ENCODE data around the gene C2CD4C.
"Not testable (repeated sequence)": the region's sequence is repeated elsewhere in the genome, so short reads cannot be mapped to it uniquely, and the experiment has no call there.

The C2CD4C gene

GRCh38 chr19:389935-390289 is 19.0 kb downstream of the C2CD4C start:
- H3K4me1 ChIP-seq (ENCODE audit: control extremely low read depth in 1 of 4, control insufficient read depth in 4 of 4, insufficient read depth in 4 of 4, low read length in 3 of 4): no peaks in the 10 kb centered on the region
- H3K27ac ChIP-seq (ENCODE audit: insufficient read depth in 1 of 2, low read depth in 1 of 2, low read length in 2 of 2, poor library complexity in 1 of 2, severe bottlenecking in 2 of 2): no peak overlapping the region
- peaks cover 0 to 5% (median 0%) of the 10 kb centered on the region in 5 experiments for H3K9me3 ChIP-seq (ENCODE audit: control extremely low read depth in 1 of 5, control insufficient read depth in 4 of 5, insufficient read depth in 2 of 5, low read depth in 1 of 5, low read length in 4 of 5)
- POLR2A ChIA-PET: no interaction called here
- peaks cover 0 to 55% (median 13%) of the 10 kb centered on the region in 5 experiments for H3K27me3 ChIP-seq (replicated peaks in 2 of 5; ENCODE audit: control insufficient read depth in 4 of 5, insufficient read depth in 5 of 5, low read length in 4 of 5)
- no peak for DNase-seq
- CTCF ChIA-PET: no interaction called here
- no peak overlapping the region for H3K4me3 ChIP-seq (ENCODE audit: control insufficient read depth in 1 of 7, extremely low read depth in 1 of 7, insufficient read depth in 4 of 7, low read depth in 2 of 7, low read length in 6 of 7)
- WGBS (ENCODE audit: insufficient coverage): 79% methylated on average over 11 of the region's 12 CpGs
- H3K36me3 ChIP-seq (ENCODE audit: control insufficient read depth in 4 of 4, insufficient read depth in 4 of 4, low read length in 3 of 4): no peaks in the 10 kb centered on the region

DNA sequence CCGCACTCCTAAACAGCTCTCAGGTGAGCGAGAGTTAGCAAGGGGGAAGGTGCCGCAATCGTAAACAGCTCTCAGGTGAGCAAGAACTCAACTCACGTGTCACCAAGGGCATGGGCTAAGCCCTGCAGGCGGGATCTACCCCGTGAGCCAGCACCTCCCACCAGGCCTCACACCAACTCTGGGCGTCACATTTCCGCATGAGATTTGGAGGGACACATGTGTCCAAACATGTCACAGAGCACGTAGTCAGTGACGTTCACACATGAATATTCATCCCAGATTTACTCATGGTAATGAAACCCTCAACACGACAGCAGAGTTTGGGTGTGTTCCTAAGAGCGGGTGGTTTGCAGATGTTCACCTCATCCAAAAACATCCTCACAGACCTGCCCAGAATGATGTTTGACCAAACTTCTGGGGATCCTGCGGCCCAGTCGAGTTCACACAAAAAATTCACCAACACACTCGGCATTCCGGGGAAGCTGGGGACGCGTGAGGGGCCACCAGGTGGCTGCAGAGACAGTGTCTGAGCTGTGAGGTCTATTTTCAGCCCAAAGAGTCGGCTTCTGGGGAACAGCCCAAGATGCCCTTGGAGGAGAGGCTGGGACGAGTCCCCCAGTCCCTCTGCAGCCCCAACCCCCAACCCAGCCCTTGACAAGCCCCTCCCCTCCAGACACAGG is 19.6 kb downstream of the C2CD4C start:
- peaks cover 0 to 5% (median 0%) of the 10 kb centered on the region in 5 experiments for H3K9me3 ChIP-seq (ENCODE audit: control extremely low read depth in 1 of 5, control insufficient read depth in 4 of 5, insufficient read depth in 2 of 5, low read depth in 1 of 5, low read length in 4 of 5)
- DNase-seq: no peak
- H3K4me1 ChIP-seq (ENCODE audit: control extremely low read depth in 1 of 4, control insufficient read depth in 4 of 4, insufficient read depth in 4 of 4, low read length in 3 of 4): peaks cover 0 to under 1% (median 0%) of the 10 kb centered on the region in 4 experiments
- POLR2A ChIA-PET: no interaction called here
- CTCF ChIA-PET: no interaction called here
- no peaks in the 10 kb centered on the region for H3K36me3 ChIP-seq (ENCODE audit: control insufficient read depth in 4 of 4, insufficient read depth in 4 of 4, low read length in 3 of 4)
- no peak overlapping the region for H3K27ac ChIP-seq (ENCODE audit: insufficient read depth in 1 of 2, low read depth in 1 of 2, low read length in 2 of 2, poor library complexity in 1 of 2, severe bottlenecking in 2 of 2)
- H3K4me3 ChIP-seq (ENCODE audit: control insufficient read depth in 1 of 7, extremely low read depth in 1 of 7, insufficient read depth in 4 of 7, low read depth in 2 of 7, low read length in 6 of 7): no peak overlapping the region
- H3K27me3 ChIP-seq (replicated peaks in 2 of 5; ENCODE audit: control insufficient read depth in 4 of 5, insufficient read depth in 5 of 5, low read length in 4 of 5): peaks cover 0 to 60% (median 14%) of the 10 kb centered on the region in 5 experiments
- WGBS (ENCODE audit: insufficient coverage): 72% methylated on average over 11 of the region's 21 CpGs

DNA sequence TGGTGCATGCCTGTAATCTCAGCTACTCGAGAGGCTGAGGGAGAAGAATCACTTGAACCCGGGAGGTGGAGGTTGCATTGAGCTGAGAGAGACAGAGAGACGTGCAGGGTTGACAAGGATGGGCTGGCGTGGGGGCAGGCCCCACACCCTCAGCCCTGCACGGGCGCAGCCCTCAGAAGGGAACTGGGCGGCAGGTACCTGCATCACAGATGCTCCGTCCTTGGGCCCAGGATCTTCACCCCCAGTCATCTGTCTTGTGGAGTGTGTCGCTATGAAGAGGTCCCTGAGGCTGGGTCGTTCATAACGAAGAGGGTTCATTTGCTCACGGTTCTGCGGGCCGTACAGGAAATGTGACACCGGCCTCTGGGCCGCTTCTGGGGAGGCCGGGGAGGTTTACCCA is 20.3 kb downstream of the C2CD4C start:
- WGBS (ENCODE audit: insufficient coverage): 84% methylated on average over 13 of the region's 17 CpGs
- POLR2A ChIA-PET: no interaction called here
- H3K27me3 ChIP-seq (replicated peaks in 2 of 5; ENCODE audit: control insufficient read depth in 4 of 5, insufficient read depth in 5 of 5, low read length in 4 of 5): peaks cover 0 to 67% (median 19%) of the 10 kb centered on the region in 5 experiments
- CTCF ChIA-PET: interaction anchor here (0.6 kb wide), 1 partner anchor 11 kb away, joined by 3 read pairs; no protein-coding TSS in a partner anchor
- peaks cover 0 to 5% (median 0%) of the 10 kb centered on the region in 5 experiments for H3K9me3 ChIP-seq (ENCODE audit: control extremely low read depth in 1 of 5, control insufficient read depth in 4 of 5, insufficient read depth in 2 of 5, low read depth in 1 of 5, low read length in 4 of 5)
- no peak overlapping the region for H3K4me3 ChIP-seq (ENCODE audit: control insufficient read depth in 1 of 7, extremely low read depth in 1 of 7, insufficient read depth in 4 of 7, low read depth in 2 of 7, low read length in 6 of 7)
- no peak for DNase-seq
- H3K36me3 ChIP-seq (ENCODE audit: control insufficient read depth in 4 of 4, insufficient read depth in 4 of 4, low read length in 3 of 4): no peaks in the 10 kb centered on the region
- H3K4me1 ChIP-seq (ENCODE audit: control extremely low read depth in 1 of 4, control insufficient read depth in 4 of 4, insufficient read depth in 4 of 4, low read length in 3 of 4): peaks cover 0 to 8% (median 2%) of the 10 kb centered on the region in 4 experiments
- no peak overlapping the region for H3K27ac ChIP-seq (ENCODE audit: insufficient read depth in 1 of 2, low read depth in 1 of 2, low read length in 2 of 2, poor library complexity in 1 of 2, severe bottlenecking in 2 of 2)

- no peaks in the 10 kb centered on the region for H3K36me3 ChIP-seq (ENCODE audit: control insufficient read depth in 4 of 4, insufficient read depth in 4 of 4, low read length in 3 of 4)
- H3K27me3 ChIP-seq (replicated peaks in 2 of 5; ENCODE audit: control insufficient read depth in 4 of 5, insufficient read depth in 5 of 5, low read length in 4 of 5): peaks cover 0 to 75% (median 25%) of the 10 kb centered on the region in 5 experiments
- 93% methylated on average over 6 of the region's 21 CpGs for WGBS (ENCODE audit: insufficient coverage)
- no peak overlapping the region for H3K27ac ChIP-seq (ENCODE audit: insufficient read depth in 1 of 2, low read depth in 1 of 2, low read length in 2 of 2, poor library complexity in 1 of 2, severe bottlenecking in 2 of 2)
- H3K4me3 ChIP-seq (ENCODE audit: control insufficient read depth in 1 of 7, extremely low read depth in 1 of 7, insufficient read depth in 4 of 7, low read depth in 2 of 7, low read length in 6 of 7): no peak overlapping the region
- CTCF ChIA-PET: no interaction called here
- H3K4me1 ChIP-seq (ENCODE audit: control extremely low read depth in 1 of 4, control insufficient read depth in 4 of 4, insufficient read depth in 4 of 4, low read length in 3 of 4): peaks cover 0 to 8% (median 3%) of the 10 kb centered on the region in 4 experiments
- POLR2A ChIA-PET: interaction anchor here (0.6 kb wide), 1 partner anchor 40 kb away, joined by 4 read pairs; no protein-coding TSS in a partner anchor
- DNase-seq: no peak
- no peaks in the 10 kb centered on the region for H3K9me3 ChIP-seq (ENCODE audit: control extremely low read depth in 1 of 5, control insufficient read depth in 4 of 5, insufficient read depth in 2 of 5, low read depth in 1 of 5, low read length in 4 of 5)
Measured at GRCh38 chr19:387777-388176, 21.2 kb downstream of the C2CD4C start.

GRCh38 chr19:386632-387301 is 22.2 kb downstream of the C2CD4C start:
- CTCF ChIA-PET; H3K9me3 ChIP-seq (ENCODE audit: control extremely low read depth in 1 of 5, control insufficient read depth in 4 of 5, insufficient read depth in 2 of 5, low read depth in 1 of 5, low read length in 4 of 5); H3K4me1 ChIP-seq (ENCODE audit: control extremely low read depth in 1 of 4, control insufficient read depth in 4 of 4, insufficient read depth in 4 of 4, low read length in 3 of 4); H3K4me3 ChIP-seq (ENCODE audit: control insufficient read depth in 1 of 7, extremely low read depth in 1 of 7, insufficient read depth in 4 of 7, low read depth in 2 of 7, low read length in 6 of 7); POLR2A ChIA-PET; H3K36me3 ChIP-seq (ENCODE audit: control insufficient read depth in 4 of 4, insufficient read depth in 4 of 4, low read length in 3 of 4); H3K27ac ChIP-seq (ENCODE audit: insufficient read depth in 1 of 2, low read depth in 1 of 2, low read length in 2 of 2, poor library complexity in 1 of 2, severe bottlenecking in 2 of 2); DNase-seq: not testable (repeated sequence)
- WGBS (ENCODE audit: insufficient coverage): 0% methylated on average over 1 of the region's 22 CpGs
- H3K27me3 ChIP-seq (replicated peaks in 2 of 5; ENCODE audit: control insufficient read depth in 4 of 5, insufficient read depth in 5 of 5, low read length in 4 of 5): peaks cover 0 to 75% (median 27%) of the 10 kb centered on the region in 5 experiments

DNA sequence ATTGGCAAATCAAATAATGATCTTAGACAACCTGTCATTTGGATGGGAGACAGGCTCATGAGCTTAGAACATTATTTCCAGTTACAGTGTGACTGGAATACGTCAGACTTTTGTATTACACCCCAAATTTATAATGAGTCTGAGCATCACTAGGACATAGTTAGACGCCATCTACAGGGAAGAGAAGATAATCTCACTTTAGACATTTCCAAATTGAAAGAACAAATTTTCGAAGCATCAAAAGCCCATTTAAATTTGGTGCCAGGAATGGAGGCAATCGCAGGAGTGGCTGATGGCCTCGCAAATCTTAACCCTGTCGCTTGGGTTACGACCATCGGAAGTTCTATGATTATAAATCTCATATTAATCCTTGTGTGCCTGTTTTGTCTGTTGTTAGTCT is 22.8 kb downstream of the C2CD4C start:
- POLR2A ChIA-PET; DNase-seq; H3K36me3 ChIP-seq (ENCODE audit: control insufficient read depth in 4 of 4, insufficient read depth in 4 of 4, low read length in 3 of 4); CTCF ChIA-PET; H3K9me3 ChIP-seq (ENCODE audit: control extremely low read depth in 1 of 5, control insufficient read depth in 4 of 5, insufficient read depth in 2 of 5, low read depth in 1 of 5, low read length in 4 of 5); H3K27ac ChIP-seq (ENCODE audit: insufficient read depth in 1 of 2, low read depth in 1 of 2, low read length in 2 of 2, poor library complexity in 1 of 2, severe bottlenecking in 2 of 2); H3K4me3 ChIP-seq (ENCODE audit: control insufficient read depth in 1 of 7, extremely low read depth in 1 of 7, insufficient read depth in 4 of 7, low read depth in 2 of 7, low read length in 6 of 7); H3K4me1 ChIP-seq (ENCODE audit: control extremely low read depth in 1 of 4, control insufficient read depth in 4 of 4, insufficient read depth in 4 of 4, low read length in 3 of 4): not testable (repeated sequence)
- H3K27me3 ChIP-seq (replicated peaks in 2 of 5; ENCODE audit: control insufficient read depth in 4 of 5, insufficient read depth in 5 of 5, low read length in 4 of 5): peaks cover 0 to 69% (median 27%) of the 10 kb centered on the region in 5 experiments
- 57% methylated on average over 4 of the region's 8 CpGs for WGBS (ENCODE audit: insufficient coverage)

DNA sequence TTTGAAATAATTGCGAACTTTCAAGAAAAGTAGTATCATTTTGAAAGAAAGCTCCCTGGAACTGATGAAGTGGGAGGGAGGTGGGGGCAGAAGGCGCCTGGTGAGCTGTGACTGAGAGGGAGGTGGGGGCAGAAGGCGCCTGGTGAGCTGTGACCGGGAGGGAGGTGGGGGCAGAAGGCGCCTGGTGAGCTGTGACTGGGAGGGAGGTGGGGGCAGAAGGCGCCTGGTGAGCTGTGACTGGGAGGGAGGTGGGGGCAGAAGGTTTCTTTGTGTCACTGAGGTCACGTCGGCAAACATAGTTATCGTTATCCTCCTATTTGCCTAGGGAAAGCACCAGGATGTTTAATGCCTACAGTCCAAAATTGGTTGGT is 24.2 kb downstream of the C2CD4C start:
- no peaks in the 10 kb centered on the region for H3K9me3 ChIP-seq (ENCODE audit: control extremely low read depth in 1 of 5, control insufficient read depth in 4 of 5, insufficient read depth in 2 of 5, low read depth in 1 of 5, low read length in 4 of 5)
- H3K4me3 ChIP-seq (ENCODE audit: control insufficient read depth in 1 of 7, extremely low read depth in 1 of 7, insufficient read depth in 4 of 7, low read depth in 2 of 7, low read length in 6 of 7): no peak overlapping the region
- no peak overlapping the region for H3K27ac ChIP-seq (ENCODE audit: insufficient read depth in 1 of 2, low read depth in 1 of 2, low read length in 2 of 2, poor library complexity in 1 of 2, severe bottlenecking in 2 of 2)
- 80% methylated on average over 6 of the region's 9 CpGs for WGBS (ENCODE audit: insufficient coverage)
- H3K4me1 ChIP-seq (ENCODE audit: control extremely low read depth in 1 of 4, control insufficient read depth in 4 of 4, insufficient read depth in 4 of 4, low read length in 3 of 4): peaks cover 0 to 8% (median 3%) of the 10 kb centered on the region in 4 experiments
- no peak for DNase-seq
- no peaks in the 10 kb centered on the region for H3K36me3 ChIP-seq (ENCODE audit: control insufficient read depth in 4 of 4, insufficient read depth in 4 of 4, low read length in 3 of 4)
- ChIA-PET POLR2A (no interaction called here), CTCF (interaction anchor here (0.9 to 2.3 kb wide), 4 partner anchors 12 to 122 kb away, joined by 3 to 7 read pairs (median 4); partner anchors contain the start of gene TPGS1)
- peaks cover 0 to 58% (median 27%) of the 10 kb centered on the region in 5 experiments for H3K27me3 ChIP-seq (replicated peaks in 2 of 5; ENCODE audit: control insufficient read depth in 4 of 5, insufficient read depth in 5 of 5, low read length in 4 of 5)

All from common myeloid progenitor, CD34-positive (primary cell).